Measurements from ENCODE around the gene UIMC1.

UIMC1 gene

DNA sequence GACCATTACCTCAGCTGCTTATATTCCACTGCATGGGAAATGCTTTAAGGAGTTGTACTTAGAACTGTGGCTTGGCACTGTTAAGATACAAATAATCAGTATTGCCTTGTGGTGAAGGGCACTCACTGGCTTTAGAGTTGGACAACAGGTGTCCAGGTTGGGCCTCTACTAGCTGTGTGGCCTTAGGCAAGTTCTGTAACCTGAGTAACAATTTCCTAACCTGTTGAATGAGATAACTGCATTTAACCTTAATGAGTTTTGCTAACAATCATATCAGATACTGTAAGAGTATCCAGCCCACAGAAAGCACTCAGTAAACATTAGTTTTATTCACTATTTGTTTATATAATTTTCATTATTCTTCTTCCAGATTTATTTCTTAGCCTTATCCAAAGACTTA is 90.2 kb downstream of the UIMC1 start:
- TF ChIP-seq, protein P1, sequence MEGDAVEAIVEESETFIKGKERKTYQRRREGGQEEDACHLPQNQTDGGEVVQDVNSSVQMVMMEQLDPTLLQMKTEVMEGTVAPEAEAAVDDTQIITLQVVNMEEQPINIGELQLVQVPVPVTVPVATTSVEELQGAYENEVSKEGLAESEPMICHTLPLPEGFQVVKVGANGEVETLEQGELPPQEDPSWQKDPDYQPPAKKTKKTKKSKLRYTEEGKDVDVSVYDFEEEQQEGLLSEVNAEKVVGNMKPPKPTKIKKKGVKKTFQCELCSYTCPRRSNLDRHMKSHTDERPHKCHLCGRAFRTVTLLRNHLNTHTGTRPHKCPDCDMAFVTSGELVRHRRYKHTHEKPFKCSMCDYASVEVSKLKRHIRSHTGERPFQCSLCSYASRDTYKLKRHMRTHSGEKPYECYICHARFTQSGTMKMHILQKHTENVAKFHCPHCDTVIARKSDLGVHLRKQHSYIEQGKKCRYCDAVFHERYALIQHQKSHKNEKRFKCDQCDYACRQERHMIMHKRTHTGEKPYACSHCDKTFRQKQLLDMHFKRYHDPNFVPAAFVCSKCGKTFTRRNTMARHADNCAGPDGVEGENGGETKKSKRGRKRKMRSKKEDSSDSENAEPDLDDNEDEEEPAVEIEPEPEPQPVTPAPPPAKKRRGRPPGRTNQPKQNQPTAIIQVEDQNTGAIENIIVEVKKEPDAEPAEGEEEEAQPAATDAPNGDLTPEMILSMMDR (IDR thresholded peaks at IDR 0.05; ENCODE audit: low read depth, low read length): no peak
- no peak overlapping the region for H3K4me3 ChIP-seq (ENCODE audit: low read depth, low read length)

- H3K4me3 ChIP-seq (ENCODE audit: low read depth, low read length): no peak overlapping the region
- TF ChIP-seq, protein P1 (IDR thresholded peaks at IDR 0.05; ENCODE audit: low read depth, low read length): no peak
These were observed 90.7 kb downstream of the UIMC1 start for GRCh38 chr5:176915906-176916305.

DNA sequence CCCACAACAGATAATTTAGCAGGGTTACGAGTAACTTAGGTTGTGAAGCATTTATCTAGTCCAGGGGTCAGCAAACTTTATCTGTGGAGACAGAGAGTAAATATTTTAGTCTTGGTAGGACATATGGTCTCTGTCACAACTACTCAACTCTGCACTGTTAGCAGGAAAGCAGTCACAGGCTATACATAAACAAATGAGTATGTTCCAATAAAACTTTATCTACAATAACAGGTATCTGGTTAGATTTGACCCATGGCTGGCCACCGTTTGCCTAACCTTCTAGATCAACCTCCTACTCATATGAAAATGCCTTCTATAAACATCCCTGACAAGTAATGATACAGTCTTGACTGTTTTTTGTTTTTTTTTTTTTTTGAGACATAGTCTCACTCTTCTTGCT is 94.5 kb downstream of the UIMC1 start:
- H3K4me3 ChIP-seq (ENCODE audit: low read depth, low read length): no peak overlapping the region
- TF ChIP-seq, protein P1 (IDR thresholded peaks at IDR 0.05; ENCODE audit: low read depth, low read length): no peak

GRCh38 chr5:176908675-176909368 is 97.8 kb downstream of the UIMC1 start:
- H3K4me3 ChIP-seq (ENCODE audit: low read depth, low read length): no peak overlapping the region
- TF ChIP-seq, protein P1 (IDR thresholded peaks at IDR 0.05; ENCODE audit: low read depth, low read length): no peak

DNA sequence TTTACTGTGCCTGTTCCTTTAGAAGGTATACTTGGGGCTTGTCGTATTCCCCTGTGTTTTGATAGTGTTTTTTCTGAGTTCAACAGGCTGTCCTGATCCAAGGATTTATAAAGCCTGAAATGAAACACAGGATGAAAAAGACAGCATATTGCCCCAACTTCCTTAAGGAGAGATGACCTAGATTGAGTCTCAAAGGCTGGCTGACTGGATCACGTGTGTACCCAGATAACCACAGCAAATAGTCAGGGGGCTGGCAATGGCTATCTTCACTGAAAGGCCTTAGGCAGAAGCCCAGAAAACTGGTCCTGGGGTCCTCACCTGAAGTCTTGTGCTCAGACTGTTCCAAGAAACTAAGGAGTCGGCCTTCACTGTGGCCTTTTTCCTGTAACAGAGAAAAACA is 99.8 kb downstream of the UIMC1 start:
- TF ChIP-seq, protein P1 (IDR thresholded peaks at IDR 0.05; ENCODE audit: low read depth, low read length): no peak
- no peak overlapping the region for H3K4me3 ChIP-seq (ENCODE audit: low read depth, low read length)

DNA sequence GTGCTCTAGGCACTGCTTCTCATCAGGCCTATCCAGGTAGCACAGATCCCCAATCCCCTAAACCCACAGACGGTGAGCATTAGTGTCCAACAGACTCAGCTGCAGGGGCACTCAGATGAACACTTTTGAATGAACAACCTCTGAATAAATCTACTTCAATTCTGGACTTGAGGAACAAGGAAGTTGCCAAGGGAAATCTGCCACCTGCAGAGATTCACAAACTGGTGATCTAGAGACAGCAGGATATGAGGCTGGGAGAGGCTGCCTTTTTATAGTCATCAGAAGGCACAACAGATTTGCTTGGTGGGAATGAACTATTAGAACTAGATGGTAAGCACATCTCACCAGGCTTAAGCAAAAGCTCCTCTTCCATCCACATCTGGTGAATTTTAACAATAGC is 100.5 kb downstream of the UIMC1 start:
- TF ChIP-seq, protein P1 (IDR thresholded peaks at IDR 0.05; ENCODE audit: low read depth, low read length): no peak
- H3K4me3 ChIP-seq (ENCODE audit: low read depth, low read length): no peak overlapping the region

DNA sequence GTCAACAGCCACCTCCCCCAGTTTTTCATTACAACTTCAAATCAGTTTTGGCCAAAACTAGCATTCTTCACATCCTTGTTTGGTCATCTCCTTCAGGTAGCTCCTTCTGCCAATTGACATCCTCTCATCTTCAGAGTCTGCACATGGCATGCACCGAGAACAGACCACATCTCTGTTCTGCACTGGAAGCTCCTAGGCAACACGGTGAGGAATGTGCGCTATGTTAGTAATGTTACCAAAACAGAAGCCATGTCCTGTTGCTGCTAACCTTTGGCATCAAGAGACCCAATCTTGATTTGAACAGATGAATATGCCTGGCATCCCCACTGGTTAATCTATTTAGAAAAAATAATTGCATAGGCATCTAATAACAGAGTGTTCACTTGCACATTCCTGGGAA is 102.3 kb downstream of the UIMC1 start:
- no peak overlapping the region for H3K4me3 ChIP-seq (ENCODE audit: low read depth, low read length)
- TF ChIP-seq, protein P1 (IDR thresholded peaks at IDR 0.05; ENCODE audit: low read depth, low read length): no peak
